ENCODE results near the gene TULP3. TPM values are rescaled to one million over a fixed set of nuclear protein-coding genes. Genes with fewer than 3 reads are reported as not detected.

Gene TULP3
- total RNA-seq, 2 experiments from 2014 or later, result 10.7 to 11.0 TPM

DNA sequence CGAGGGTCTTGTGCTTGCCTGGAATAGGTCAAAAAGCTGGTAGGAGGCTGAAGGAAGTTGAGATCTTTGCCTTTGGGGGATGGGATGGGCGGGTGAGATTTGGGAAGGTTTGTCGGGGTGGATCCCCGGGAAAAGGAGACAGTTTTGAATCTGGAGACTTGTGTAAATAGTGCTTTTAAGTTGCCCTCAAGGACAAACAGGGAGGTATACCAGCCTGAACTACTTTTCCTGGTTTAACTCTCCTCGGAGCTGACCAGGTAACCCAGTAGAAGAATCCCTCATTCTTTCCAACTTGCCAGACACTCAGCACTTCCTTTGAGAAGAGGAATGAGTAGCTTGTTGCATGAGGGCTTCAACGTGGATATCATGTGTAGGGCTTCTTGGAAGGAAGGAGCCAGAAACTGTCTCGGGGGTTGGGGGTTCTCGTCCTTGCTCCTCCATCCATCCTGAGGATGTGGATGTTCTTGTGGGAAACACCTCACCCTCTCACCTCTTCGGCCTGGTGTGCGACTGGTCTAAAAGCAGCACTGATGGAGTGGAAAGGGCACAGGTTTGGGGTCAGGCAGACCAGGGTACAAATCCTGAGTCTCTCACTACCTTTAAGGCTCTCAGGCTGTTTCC lies 70.4 kb downstream of the TULP3 start:
- no peak for DNase-seq (ENCODE audit: low spot score)
- H3K4me3 ChIP-seq (ENCODE audit: low read depth, low read length, poor library complexity, severe bottlenecking), result no peak overlapping the region
- no peaks in the 10 kb centered on the region for H3K79me2 ChIP-seq (ENCODE audit: insufficient read depth, low read depth, low read length)
- TF ChIP-seq EZH2phosphoT487 (IDR thresholded peaks at IDR 0.05; ENCODE audit: borderline replicate concordance, low read depth, low read length), result no peak
- TF ChIP-seq, protein P1, sequence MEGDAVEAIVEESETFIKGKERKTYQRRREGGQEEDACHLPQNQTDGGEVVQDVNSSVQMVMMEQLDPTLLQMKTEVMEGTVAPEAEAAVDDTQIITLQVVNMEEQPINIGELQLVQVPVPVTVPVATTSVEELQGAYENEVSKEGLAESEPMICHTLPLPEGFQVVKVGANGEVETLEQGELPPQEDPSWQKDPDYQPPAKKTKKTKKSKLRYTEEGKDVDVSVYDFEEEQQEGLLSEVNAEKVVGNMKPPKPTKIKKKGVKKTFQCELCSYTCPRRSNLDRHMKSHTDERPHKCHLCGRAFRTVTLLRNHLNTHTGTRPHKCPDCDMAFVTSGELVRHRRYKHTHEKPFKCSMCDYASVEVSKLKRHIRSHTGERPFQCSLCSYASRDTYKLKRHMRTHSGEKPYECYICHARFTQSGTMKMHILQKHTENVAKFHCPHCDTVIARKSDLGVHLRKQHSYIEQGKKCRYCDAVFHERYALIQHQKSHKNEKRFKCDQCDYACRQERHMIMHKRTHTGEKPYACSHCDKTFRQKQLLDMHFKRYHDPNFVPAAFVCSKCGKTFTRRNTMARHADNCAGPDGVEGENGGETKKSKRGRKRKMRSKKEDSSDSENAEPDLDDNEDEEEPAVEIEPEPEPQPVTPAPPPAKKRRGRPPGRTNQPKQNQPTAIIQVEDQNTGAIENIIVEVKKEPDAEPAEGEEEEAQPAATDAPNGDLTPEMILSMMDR (conservative IDR thresholded peaks at IDR 0.05; ENCODE audit: low read length), result no peak
- H3K27ac ChIP-seq (ENCODE audit: low read depth, low read length, poor library complexity, severe bottlenecking), result no peak overlapping the region
- H3K4me1 ChIP-seq (ENCODE audit: insufficient read depth, low read length, poor library complexity, severe bottlenecking), result no peaks in the 10 kb centered on the region
- no peaks in the 10 kb centered on the region for H4K20me1 ChIP-seq (ENCODE audit: insufficient read depth, low read length)
- no TSS peak for BruUV-seq (replicated peaks)
- H3K36me3 ChIP-seq (ENCODE audit: insufficient read depth, low read length), result no peaks in the 10 kb centered on the region
- CTCF ChIA-PET (ENCODE audit: unreplicated experiment), result no interaction called here
- no peaks in the 10 kb centered on the region for H3K9me2 ChIP-seq (ENCODE audit: insufficient read depth, low read length)
- POLR2A ChIA-PET, result no interaction called here
- H2AFZ ChIP-seq (ENCODE audit: low read length), result no peak overlapping the region
- intact Hi-C loops (cut with micrococcal nuclease; ENCODE audit: unreplicated experiment), result no loop called here
- no peaks in the 10 kb centered on the region for H3K9me3 ChIP-seq (ENCODE audit: low read length)
- H3K4me2 ChIP-seq (ENCODE audit: low read length), result no peak overlapping the region; the same call in 1 of the 2 replicates

GRCh38 chr12:2961705-2962104 lies 71.0 kb downstream of the TULP3 start:
- no peak overlapping the region for H3K4me2 ChIP-seq (ENCODE audit: low read length)
- intact Hi-C loops (cut with micrococcal nuclease; ENCODE audit: unreplicated experiment), result no loop called here
- H3K4me1 ChIP-seq (ENCODE audit: insufficient read depth, low read length, poor library complexity, severe bottlenecking), result no peaks in the 10 kb centered on the region
- H3K4me3 ChIP-seq (ENCODE audit: low read depth, low read length, poor library complexity, severe bottlenecking), result no peak overlapping the region
- no peaks in the 10 kb centered on the region for H3K79me2 ChIP-seq (ENCODE audit: insufficient read depth, low read depth, low read length)
- H3K9me2 ChIP-seq (ENCODE audit: insufficient read depth, low read length), result no peaks in the 10 kb centered on the region
- no TSS peak for BruUV-seq (replicated peaks)
- TF ChIP-seq EZH2phosphoT487 (IDR thresholded peaks at IDR 0.05; ENCODE audit: borderline replicate concordance, low read depth, low read length), result no peak
- TF ChIP-seq, protein P1 (conservative IDR thresholded peaks at IDR 0.05; ENCODE audit: low read length), result no peak
- no peaks in the 10 kb centered on the region for H3K9me3 ChIP-seq (ENCODE audit: low read length)
- CTCF ChIA-PET (ENCODE audit: unreplicated experiment), result no interaction called here
- H3K36me3 ChIP-seq (ENCODE audit: insufficient read depth, low read length), result no peaks in the 10 kb centered on the region
- H4K20me1 ChIP-seq (ENCODE audit: insufficient read depth, low read length), result no peaks in the 10 kb centered on the region
- H3K27ac ChIP-seq (ENCODE audit: low read depth, low read length, poor library complexity, severe bottlenecking), result no peak overlapping the region
- POLR2A ChIA-PET, result no interaction called here
- no peak for DNase-seq (ENCODE audit: low spot score)
- no peak overlapping the region for H2AFZ ChIP-seq (ENCODE audit: low read length)

DNA sequence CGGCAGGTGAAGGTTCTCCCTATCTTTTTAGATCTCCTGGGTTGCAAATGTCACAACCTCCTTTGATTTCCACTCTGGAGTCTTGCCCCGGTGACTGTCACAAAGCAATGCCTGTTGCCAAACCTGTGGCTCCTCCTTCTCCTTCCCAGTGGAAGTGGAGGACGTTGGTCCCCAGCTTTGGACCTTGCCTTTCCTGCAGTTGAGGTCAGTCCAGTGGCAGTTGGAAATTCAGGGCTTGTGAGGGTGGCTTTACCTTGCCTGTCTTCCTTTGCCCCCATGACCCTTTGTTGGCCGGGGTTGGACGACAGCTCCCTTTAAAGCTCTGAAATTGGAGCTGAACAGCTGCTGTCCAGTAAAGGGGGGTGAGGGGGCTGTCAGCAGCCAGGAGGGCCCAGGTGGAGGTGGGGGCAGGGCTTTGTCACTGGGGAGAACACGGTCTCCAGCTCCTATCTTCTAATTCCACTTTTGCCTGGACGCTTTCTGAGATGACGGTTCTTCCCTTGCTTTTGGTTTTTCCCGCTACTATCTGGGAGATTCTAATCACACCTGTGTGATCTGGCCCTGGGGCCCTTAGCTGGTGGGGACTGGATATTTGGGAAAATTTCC lies 72.6 kb downstream of the TULP3 start:
- Histone ChIP-seq H3K9me2 (ENCODE audit: insufficient read depth, low read length) (no peaks in the 10 kb centered on the region), H3K4me2 (ENCODE audit: low read length) (no peak overlapping the region), H4K20me1 (ENCODE audit: insufficient read depth, low read length) (no peaks in the 10 kb centered on the region), H3K4me3 (ENCODE audit: low read depth, low read length, poor library complexity, severe bottlenecking) (no peak overlapping the region), H3K36me3 (ENCODE audit: insufficient read depth, low read length) (no peaks in the 10 kb centered on the region), H3K79me2 (ENCODE audit: insufficient read depth, low read depth, low read length) (no peaks in the 10 kb centered on the region), H3K9me3 (ENCODE audit: low read length) (no peaks in the 10 kb centered on the region), H3K27ac (ENCODE audit: low read depth, low read length, poor library complexity, severe bottlenecking) (no peak overlapping the region), H2AFZ (ENCODE audit: low read length) (no peak overlapping the region), H3K4me1 (ENCODE audit: insufficient read depth, low read length, poor library complexity, severe bottlenecking) (no peaks in the 10 kb centered on the region)
- DNase-seq (ENCODE audit: low spot score), result no peak
- no TSS peak for BruUV-seq (replicated peaks)
- CTCF ChIA-PET (ENCODE audit: unreplicated experiment), result no interaction called here
- TF ChIP-seq, protein P1 (conservative IDR thresholded peaks at IDR 0.05; ENCODE audit: low read length), result no peak
- no peak for TF ChIP-seq EZH2phosphoT487 (IDR thresholded peaks at IDR 0.05; ENCODE audit: borderline replicate concordance, low read depth, low read length)
- POLR2A ChIA-PET, result no interaction called here
- intact Hi-C loops (cut with micrococcal nuclease; ENCODE audit: unreplicated experiment), result no loop called here
